Lung (tissue), 12 donors: ENCODE results near the gene MCHR1. TPM values are rescaled to one million over a fixed set of nuclear protein-coding genes. Genes with fewer than 3 reads are reported as not detected.

Experiments used
- ATAC-seq: fragments of 200-7000 bp; cut with Tn5 transposase; one replicate; pipeline ENCODE4 v1.9.1; 2020; ENCODE audit warnings: moderate number of reproducible peaks; ENCODE audit not compliant: insufficient read depth, low FRiP score
- DNase-seq, 3 donors: peaks; one replicate each; pipeline ENCODE4 v3.0.0-alpha.2; 2013 to 2017
- H3K27ac ChIP-seq, 2 donors: one replicate each; pipeline ENCODE4 v1.5.1; 2013; ENCODE audit warnings: mild to moderate bottlenecking in 2 of 2, moderate library complexity in 2 of 2, control low read depth in 1 of 2, inconsistent platforms in 1 of 2, low read depth in 1 of 2, low read length in 1 of 2
- H3K27me3 ChIP-seq, 3 donors: one replicate each; pipeline ENCODE4 v1.5.1; 2013; ENCODE audit warnings: low read length in 2 of 3; ENCODE audit not compliant: control insufficient read depth in 3 of 3, insufficient read depth in 3 of 3
- H3K36me3 ChIP-seq, 4 donors: one replicate each; pipeline ENCODE4 v1.5.1; 2013; ENCODE audit warnings: low read length in 4 of 4, mild to moderate bottlenecking in 1 of 4, moderate library complexity in 1 of 4; ENCODE audit not compliant: control insufficient read depth in 4 of 4, insufficient read depth in 4 of 4
- H3K4me1 ChIP-seq, 5 donors: one replicate each; pipeline ENCODE4 v1.5.1; 2013; ENCODE audit warnings: low read length in 5 of 5, mild to moderate bottlenecking in 2 of 5, moderate library complexity in 1 of 5; ENCODE audit not compliant: control insufficient read depth in 5 of 5, insufficient read depth in 5 of 5
- H3K4me3 ChIP-seq: one replicate; pipeline ENCODE4 v1.5.1; 2013; ENCODE audit warnings: mild to moderate bottlenecking, control low read depth, moderate library complexity
- H3K9ac ChIP-seq, 2 donors: one replicate each; pipeline ENCODE4 v1.5.1; 2013; ENCODE audit warnings: low read length in 2 of 2, control low read depth in 1 of 2; ENCODE audit not compliant: insufficient read depth in 1 of 2
- H3K9me3 ChIP-seq, 4 donors: one replicate each; pipeline ENCODE4 v1.5.1; 2013; ENCODE audit warnings: low read length in 3 of 4, mild to moderate bottlenecking in 1 of 4, moderate library complexity in 1 of 4; ENCODE audit not compliant: control insufficient read depth in 4 of 4, insufficient read depth in 3 of 4
- whole genome bisulfite sequencing, 2 donors: extraction: QIAGEN DNeasy Blood & Tissue Kit; methylation state at CpG; one replicate each; pipeline ENCODE4 v1.1.7; 2013; 5-methylcytosine and 5-hydroxymethylcytosine counted together
- polyA plus RNA-seq, 2 donors: library from polyadenylated mRNA; stranded (reverse); fragments of 200-250 nt; gene quantifications; one replicate each; pipeline ENCODE4 v1.2.1, GENCODE V29; 2013
- total RNA-seq, 2 donors: library from RNA; depleted of rRNA in 1 of 2; stranded (reverse); fragments of >200 nt in 1 of 2; gene quantifications; one replicate each; pipeline ENCODE4 v1.2.1, GENCODE V29; 2014 to 2021
- TF ChIP-seq, protein P1 (sequence below): IDR thresholded peaks from 2 replicates; pipeline ENCODE4 v1.5.1; 2012; ENCODE audit warnings: mild to moderate bottlenecking; ENCODE audit errors: control extremely low read depth, extremely low read depth
- donor health status: control.
- donor health status: control.
- donor health status: Bipolar disorder and iron deficiency.
- donor health status: healthy.
- donor health status: DM: yes; HTN: yes; CAD: no.

The MCHR1 gene
- total and polyA plus RNA-seq, 4 donors, result 0.06 to 0.62 (median 0.29) TPM

- H3K36me3 ChIP-seq, result no peaks in the 10 kb centered on the region
- WGBS, 2 donors, result 64 to 83% methylated on average over 7 of the region's 7 CpGs
- no peak overlapping the region for H3K9ac ChIP-seq
- H3K27ac ChIP-seq, result peak overlapping the region in 1 of 2 donors; percentile 48
- TF ChIP-seq, protein P1, sequence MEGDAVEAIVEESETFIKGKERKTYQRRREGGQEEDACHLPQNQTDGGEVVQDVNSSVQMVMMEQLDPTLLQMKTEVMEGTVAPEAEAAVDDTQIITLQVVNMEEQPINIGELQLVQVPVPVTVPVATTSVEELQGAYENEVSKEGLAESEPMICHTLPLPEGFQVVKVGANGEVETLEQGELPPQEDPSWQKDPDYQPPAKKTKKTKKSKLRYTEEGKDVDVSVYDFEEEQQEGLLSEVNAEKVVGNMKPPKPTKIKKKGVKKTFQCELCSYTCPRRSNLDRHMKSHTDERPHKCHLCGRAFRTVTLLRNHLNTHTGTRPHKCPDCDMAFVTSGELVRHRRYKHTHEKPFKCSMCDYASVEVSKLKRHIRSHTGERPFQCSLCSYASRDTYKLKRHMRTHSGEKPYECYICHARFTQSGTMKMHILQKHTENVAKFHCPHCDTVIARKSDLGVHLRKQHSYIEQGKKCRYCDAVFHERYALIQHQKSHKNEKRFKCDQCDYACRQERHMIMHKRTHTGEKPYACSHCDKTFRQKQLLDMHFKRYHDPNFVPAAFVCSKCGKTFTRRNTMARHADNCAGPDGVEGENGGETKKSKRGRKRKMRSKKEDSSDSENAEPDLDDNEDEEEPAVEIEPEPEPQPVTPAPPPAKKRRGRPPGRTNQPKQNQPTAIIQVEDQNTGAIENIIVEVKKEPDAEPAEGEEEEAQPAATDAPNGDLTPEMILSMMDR, result no peak
- H3K9me3 ChIP-seq, result peaks cover 0 to 5% (median 0%) of the 10 kb centered on the region in 4 donors
- DNase-seq (peak; percentile 79 to 97 (median 91)), ATAC-seq (peak; percentile 31)
- peaks cover 5 to 28% (median 12%) of the 10 kb centered on the region in 5 donors for H3K4me1 ChIP-seq
- no peaks in the 10 kb centered on the region for H3K27me3 ChIP-seq
- H3K4me3 ChIP-seq, result no peak overlapping the region
Observed at GRCh38 chr22:40666151-40666848, 13.0 kb upstream of the MCHR1 start.

DNA sequence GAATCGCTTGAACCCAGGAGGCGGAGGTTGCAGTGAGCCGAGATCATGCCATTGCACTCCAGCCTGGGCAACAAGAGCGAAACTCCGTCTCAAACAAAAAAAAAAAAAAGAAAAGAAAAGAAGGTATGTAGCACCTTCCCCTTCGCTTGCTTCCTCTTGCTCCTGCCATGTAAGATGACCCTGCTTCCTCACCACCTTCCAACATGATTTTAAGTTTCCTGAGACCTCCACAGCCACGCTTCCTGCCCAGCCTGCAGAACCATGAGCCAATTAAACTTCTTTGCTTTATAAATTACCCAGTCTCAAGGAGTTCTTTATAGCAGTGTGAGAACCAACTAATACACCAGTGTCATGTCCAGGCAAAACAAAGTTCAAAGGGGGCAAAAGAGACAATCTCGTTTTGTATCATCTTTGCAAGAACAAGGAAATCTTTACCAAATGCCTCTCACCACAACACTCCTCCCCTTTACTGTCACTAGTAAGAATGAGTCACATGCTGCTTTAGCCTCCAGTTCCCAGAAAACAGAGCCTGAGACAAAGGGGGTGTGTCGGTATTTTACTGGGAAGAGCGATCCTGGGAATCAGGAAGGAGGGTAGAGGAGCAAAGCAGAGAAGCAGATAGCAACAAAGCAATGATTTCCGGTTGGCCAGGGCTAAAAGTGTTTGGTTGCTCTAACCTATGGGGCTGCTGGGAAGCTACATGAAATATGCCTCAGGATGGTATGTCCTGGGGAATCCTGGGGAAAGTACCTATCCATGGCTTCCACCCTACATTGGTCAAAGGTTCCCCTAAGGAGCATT lies 10.5 kb upstream of the MCHR1 start:
- Histone ChIP-seq H3K27me3 (no peaks in the 10 kb centered on the region), H3K9ac (no peak overlapping the region), H3K27ac (peak overlapping the region; percentile 15 to 24), H3K4me1 (peaks cover 5 to 31% (median 13%) of the 10 kb centered on the region in 5 donors), H3K4me3 (no peak overlapping the region), H3K9me3 (peaks cover 0 to 5% (median 0%) of the 10 kb centered on the region in 4 donors), H3K36me3 (no peaks in the 10 kb centered on the region)
- ATAC-seq, result peak; percentile 48
- TF ChIP-seq, protein P1, result no peak
- 73 to 81% methylated on average over 9 to 11 of the region's 11 CpGs for WGBS, 2 donors
- DNase-seq, result peak in 2 of 3 donors; percentile 16 to 31

GRCh38 chr22:40670058-40670457 lies 9.2 kb upstream of the MCHR1 start:
- no peak for ATAC-seq
- TF ChIP-seq, protein P1, result no peak
- Histone ChIP-seq H3K4me3 (no peak overlapping the region), H3K36me3 (no peaks in the 10 kb centered on the region), H3K9ac (no peak overlapping the region), H3K27me3 (no peaks in the 10 kb centered on the region), H3K4me1 (peaks cover 5 to 37% (median 10%) of the 10 kb centered on the region in 5 donors), H3K9me3 (peaks cover 0 to 5% (median 0%) of the 10 kb centered on the region in 4 donors), H3K27ac (no peak overlapping the region)
- 84 to 88% methylated on average over 2 of the region's 2 CpGs for WGBS, 2 donors
- no peak for DNase-seq
